SU-DHL-6 (cell line): Measurements from ENCODE around the gene TMLHE.
"Not testable (repeated sequence)": the region's sequence is repeated elsewhere in the genome, so short reads cannot be mapped to it uniquely, and the experiment has no call there.

ENCODE experiments used
- H2AFZ ChIP-seq: fragments of 200-600 bp; sonication (generic); 2 replicates; pipeline ENCODE4 v1.6.1; 2014; ENCODE audit warnings: low read depth, mild to moderate bottlenecking, moderate library complexity, mixed read lengths, antibody characterized with exemption, low read length; ENCODE audit not compliant: severe bottlenecking
- H3F3A ChIP-seq: fragments of 200-600 bp; shearing (Covaris generic); 2 replicates; pipeline ENCODE4 v1.6.0; 2016; ENCODE audit warnings: antibody characterized with exemption, mild to moderate bottlenecking; ENCODE audit not compliant: insufficient read depth
- H3K27ac ChIP-seq: fragments of 200-600 bp; sonication (generic); 2 replicates; pipeline ENCODE4 v1.5.1; 2016; ENCODE audit warnings: low read depth, mild to moderate bottlenecking, low read length, moderate library complexity, mixed read lengths
- H3K27me3 ChIP-seq: fragments of 200-600 bp; sonication (generic), shearing (Covaris generic); 2 replicates; pipeline ENCODE4 v1.6.0; 2014; ENCODE audit warnings: mild to moderate bottlenecking, low read length
- H3K36me3 ChIP-seq: fragments of 200-600 bp; sonication (generic); 2 replicates; pipeline ENCODE4 v1.6.1; 2014; ENCODE audit warnings: mild to moderate bottlenecking, low read length, mixed read lengths
- H3K4me2 ChIP-seq: fragments of 300-600, 200-600 bp; shearing (Covaris generic), sonication (generic); 2 replicates; pipeline ENCODE4 v1.6.0; 2014; ENCODE audit warnings: low read length, low read depth, mild to moderate bottlenecking; ENCODE audit not compliant: poor library complexity, severe bottlenecking
- H3K4me3 ChIP-seq: fragments of 200-600 bp; sonication (generic); 2 replicates; pipeline ENCODE4 v1.5.1; 2014; ENCODE audit warnings: antibody characterized with exemption, low read length, mild to moderate bottlenecking, mixed read lengths; ENCODE audit not compliant: insufficient read depth, poor library complexity, severe bottlenecking
- H3K79me2 ChIP-seq: fragments of 200-600 bp; sonication (generic); 2 replicates; pipeline ENCODE4 v1.6.1; 2014; ENCODE audit warnings: mild to moderate bottlenecking, low read length, moderate library complexity; ENCODE audit not compliant: insufficient read depth
- H3K9ac ChIP-seq: fragments of 200-600 bp; sonication (generic); 2 replicates; pipeline ENCODE4 v1.7.0; 2014; ENCODE audit warnings: mild to moderate bottlenecking, low read length
- H3K9me2 ChIP-seq: fragments of 200-600 bp; sonication (generic); replicated peaks from 2 replicates; pipeline ENCODE4 v1.6.1; 2014; ENCODE audit warnings: low read length; ENCODE audit not compliant: insufficient read depth
- H3K9me3 ChIP-seq: fragments of 200-600 bp; sonication (generic); 2 replicates; pipeline ENCODE4 v1.6.1; 2014; ENCODE audit warnings: low read length, mixed read lengths; ENCODE audit not compliant: insufficient read depth
- H4K20me1 ChIP-seq: fragments of 200-600 bp; sonication (generic); 2 replicates; pipeline ENCODE4 v1.6.1; 2014; ENCODE audit warnings: low read depth, mild to moderate bottlenecking, antibody characterized with exemption, low read length, moderate library complexity, mixed read lengths
- EZH2phosphoT487 ChIP-seq: fragments of 200-600 bp; sonication (generic), shearing (Covaris generic); conservative IDR thresholded peaks from 2 replicates; pipeline ENCODE4 v1.6.1; 2018; ENCODE audit warnings: mild to moderate bottlenecking, antibody characterized with exemption, low read length, moderate library complexity, mixed read lengths
- TF ChIP-seq, protein P1 (sequence below): fragments of 200-600 bp; sonication (generic); IDR thresholded peaks from one replicate; pipeline ENCODE4 v1.5.1; 2017; ENCODE audit warnings: antibody characterized with exemption, mild to moderate bottlenecking, low read length, moderate library complexity; ENCODE audit not compliant: insufficient read depth, poor library complexity, severe bottlenecking

The TMLHE gene

DNA sequence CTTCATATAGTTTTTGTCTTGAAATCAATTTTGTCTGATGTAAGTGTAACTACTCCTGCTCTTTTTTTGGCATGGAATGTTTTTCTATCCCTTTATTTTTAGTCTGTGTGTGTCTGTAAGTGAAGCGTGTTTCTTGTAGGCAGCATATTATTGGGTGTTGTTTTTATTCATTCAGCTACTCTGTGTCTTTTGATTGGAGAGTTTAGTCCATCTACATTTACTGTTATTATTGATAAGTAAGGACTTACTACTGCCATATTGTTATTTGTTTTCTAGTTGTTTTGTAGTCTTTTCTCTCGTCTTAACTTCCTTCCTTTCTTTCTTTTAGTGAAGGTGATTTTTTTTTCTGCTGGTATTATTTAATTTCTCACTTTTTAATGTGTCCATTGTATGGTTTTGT is 30.5 kb upstream of the TMLHE start:
- Histone ChIP-seq H3K4me2 (no peak overlapping the region), H3K79me2 (no peaks in the 10 kb centered on the region), H3K27me3 (no peaks in the 10 kb centered on the region), H4K20me1 (no peaks in the 10 kb centered on the region), H3K27ac (no peak overlapping the region), H3K9ac (no peak overlapping the region), H3F3A (no peaks in the 10 kb centered on the region), H3K9me3 (no peaks in the 10 kb centered on the region), H2AFZ (no peak overlapping the region), H3K9me2 (no peaks in the 10 kb centered on the region), H3K36me3 (no peaks in the 10 kb centered on the region), H3K4me3 (no peak overlapping the region)
- no peak for TF ChIP-seq EZH2phosphoT487
- TF ChIP-seq, protein P1, sequence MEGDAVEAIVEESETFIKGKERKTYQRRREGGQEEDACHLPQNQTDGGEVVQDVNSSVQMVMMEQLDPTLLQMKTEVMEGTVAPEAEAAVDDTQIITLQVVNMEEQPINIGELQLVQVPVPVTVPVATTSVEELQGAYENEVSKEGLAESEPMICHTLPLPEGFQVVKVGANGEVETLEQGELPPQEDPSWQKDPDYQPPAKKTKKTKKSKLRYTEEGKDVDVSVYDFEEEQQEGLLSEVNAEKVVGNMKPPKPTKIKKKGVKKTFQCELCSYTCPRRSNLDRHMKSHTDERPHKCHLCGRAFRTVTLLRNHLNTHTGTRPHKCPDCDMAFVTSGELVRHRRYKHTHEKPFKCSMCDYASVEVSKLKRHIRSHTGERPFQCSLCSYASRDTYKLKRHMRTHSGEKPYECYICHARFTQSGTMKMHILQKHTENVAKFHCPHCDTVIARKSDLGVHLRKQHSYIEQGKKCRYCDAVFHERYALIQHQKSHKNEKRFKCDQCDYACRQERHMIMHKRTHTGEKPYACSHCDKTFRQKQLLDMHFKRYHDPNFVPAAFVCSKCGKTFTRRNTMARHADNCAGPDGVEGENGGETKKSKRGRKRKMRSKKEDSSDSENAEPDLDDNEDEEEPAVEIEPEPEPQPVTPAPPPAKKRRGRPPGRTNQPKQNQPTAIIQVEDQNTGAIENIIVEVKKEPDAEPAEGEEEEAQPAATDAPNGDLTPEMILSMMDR = no peak

DNA sequence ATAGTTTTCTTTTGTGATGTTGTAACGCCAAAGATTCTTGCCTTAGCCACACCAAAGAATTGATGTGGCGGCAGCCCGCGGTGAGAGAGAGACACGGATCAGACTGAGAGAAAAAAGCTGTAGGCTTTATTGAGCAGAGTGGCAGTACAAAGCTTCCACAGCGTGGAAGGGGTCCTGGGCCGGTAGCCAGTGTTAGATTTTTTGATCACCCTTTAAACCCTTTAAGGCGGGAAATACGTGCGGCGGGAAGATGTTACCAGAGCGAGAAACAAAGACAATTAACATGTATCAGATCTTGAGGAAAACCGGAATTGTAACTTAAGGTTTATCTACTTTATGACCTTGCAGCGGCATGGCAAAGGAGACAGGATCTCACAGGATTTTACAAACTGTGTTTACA is 28.6 kb upstream of the TMLHE start:
- not testable (repeated sequence) for H3K79me2 ChIP-seq, H3K36me3 ChIP-seq, H3K4me2 ChIP-seq, H3K27ac ChIP-seq, H3K9me2 ChIP-seq, H3K4me3 ChIP-seq, H4K20me1 ChIP-seq, H3F3A ChIP-seq, H3K9ac ChIP-seq, H3K9me3 ChIP-seq, H3K27me3 ChIP-seq, H2AFZ ChIP-seq

DNA sequence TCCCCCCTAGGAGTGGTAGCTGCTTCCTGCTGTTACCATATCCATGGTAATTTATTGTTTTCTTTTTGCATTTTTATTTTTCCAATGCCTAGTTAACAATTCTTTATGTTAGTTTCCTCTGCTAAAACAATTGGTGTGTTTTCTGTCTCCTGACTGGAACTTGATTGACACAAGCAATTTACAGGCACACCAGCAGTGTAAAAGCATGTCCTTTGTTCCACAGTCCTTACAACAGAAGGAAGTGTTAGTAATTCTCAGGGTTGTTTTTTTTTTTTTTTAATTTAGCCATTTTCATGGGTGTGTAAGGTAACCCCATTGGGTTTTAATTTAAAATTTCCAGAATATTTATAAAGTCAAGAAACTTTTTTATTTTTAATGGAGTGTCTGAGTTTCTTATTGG is 25.0 kb upstream of the TMLHE start:
- Histone ChIP-seq H3F3A (no peaks in the 10 kb centered on the region), H3K9ac (no peak overlapping the region), H3K4me3 (no peak overlapping the region), H3K9me2 (no peaks in the 10 kb centered on the region), H3K27me3 (no peaks in the 10 kb centered on the region), H3K79me2 (no peaks in the 10 kb centered on the region), H3K4me2 (no peak overlapping the region), H3K36me3 (no peaks in the 10 kb centered on the region), H4K20me1 (no peaks in the 10 kb centered on the region), H3K27ac (no peak overlapping the region), H2AFZ (no peak overlapping the region), H3K9me3 (no peaks in the 10 kb centered on the region)
- no peak for TF ChIP-seq EZH2phosphoT487
- TF ChIP-seq, protein P1 = no peak

DNA sequence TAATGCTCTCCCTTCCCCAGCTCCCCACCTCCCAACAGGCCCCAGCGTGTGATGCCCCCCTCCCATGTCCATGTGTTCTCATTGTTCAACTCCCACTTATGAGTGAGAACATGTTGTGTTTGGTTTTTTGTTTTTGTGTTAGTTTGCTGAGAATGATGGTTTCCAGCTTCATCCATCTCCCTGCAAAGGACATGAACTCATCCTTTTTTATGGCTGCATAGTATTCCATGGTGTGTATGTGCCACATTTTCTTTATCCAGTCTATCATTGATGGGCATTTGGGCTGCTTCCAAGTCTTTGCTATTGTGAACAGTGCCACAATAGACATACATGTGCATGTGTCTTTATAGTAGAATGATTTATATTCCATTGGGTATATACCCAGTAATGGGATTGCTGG is 22.3 kb upstream of the TMLHE start:
- not testable (repeated sequence) for H3K36me3 ChIP-seq, H3K4me2 ChIP-seq, H3K9me3 ChIP-seq, H3K9ac ChIP-seq, H3K79me2 ChIP-seq, H3K9me2 ChIP-seq, H2AFZ ChIP-seq, H3K4me3 ChIP-seq, H3F3A ChIP-seq, H3K27ac ChIP-seq, H3K27me3 ChIP-seq, H4K20me1 ChIP-seq
